ENCODE measurements around the gene YBX3.
"Not testable (repeated sequence)": the region's sequence is repeated elsewhere in the genome, so short reads cannot be mapped to it uniquely, and the experiment has no call there.

Gene YBX3

GRCh38 chr12:10722905-10723746 is at the start of gene YBX3:
TSS of gene YBX3 (minus strand) at chr12:10723323. CDS start at chr12:10723111, 212 bp downstream.
- peak; percentile 13 for DNase-seq (ENCODE audit: low read depth)

- no peak for DNase-seq (ENCODE audit: low read depth)
These were observed 48.1 kb upstream of the YBX3 start for GRCh38 chr12:10771132-10771733.

- DNase-seq (ENCODE audit: low read depth), result no peak
These were observed 36.5 kb upstream of the YBX3 start for GRCh38 chr12:10759657-10760056.

- no peak for DNase-seq (ENCODE audit: low read depth)
These were observed 33.1 kb upstream of the YBX3 start for GRCh38 chr12:10756194-10756593.

- no peak for DNase-seq (ENCODE audit: low read depth)
These were observed 29.9 kb upstream of the YBX3 start for GRCh38 chr12:10753059-10753458.

GRCh38 chr12:10750385-10750727 is 27.2 kb upstream of the YBX3 start:
- no peak for DNase-seq (ENCODE audit: low read depth)

- DNase-seq (ENCODE audit: low read depth), result peak; percentile 65
These were observed 26.7 kb upstream of the YBX3 start for GRCh38 chr12:10749700-10750384.

- no peak for DNase-seq (ENCODE audit: low read depth)
These were observed 24.6 kb upstream of the YBX3 start for GRCh38 chr12:10747730-10748129.

- DNase-seq (ENCODE audit: low read depth), result not testable (repeated sequence)
These were observed 20.3 kb upstream of the YBX3 start for GRCh38 chr12:10743420-10743819.

GRCh38 chr12:10741845-10742244 is 18.7 kb upstream of the YBX3 start:
- DNase-seq (ENCODE audit: low read depth), result no peak

GRCh38 chr12:10740182-10740581 is 17.1 kb upstream of the YBX3 start:
- DNase-seq (ENCODE audit: low read depth), result no peak

GRCh38 chr12:10739157-10740118 is 16.3 kb upstream of the YBX3 start:
- no peak for DNase-seq (ENCODE audit: low read depth)

- DNase-seq (ENCODE audit: low read depth), result no peak
These were observed 14.1 kb upstream of the YBX3 start for GRCh38 chr12:10737249-10737648.

- DNase-seq (ENCODE audit: low read depth), result no peak
These were observed 13.3 kb upstream of the YBX3 start for GRCh38 chr12:10736463-10736862.

GRCh38 chr12:10735428-10735827 is 12.3 kb upstream of the YBX3 start:
- no peak for DNase-seq (ENCODE audit: low read depth)

GRCh38 chr12:10732549-10732948 is 9.4 kb upstream of the YBX3 start:
- DNase-seq (ENCODE audit: low read depth), result no peak

GRCh38 chr12:10732066-10732465 is 8.9 kb upstream of the YBX3 start:
- no peak for DNase-seq (ENCODE audit: low read depth)

GRCh38 chr12:10730559-10730958 is 7.4 kb upstream of the YBX3 start:
- DNase-seq (ENCODE audit: low read depth), result no peak

- DNase-seq (ENCODE audit: low read depth), result no peak
These were observed 5.0 kb upstream of the YBX3 start for GRCh38 chr12:10728091-10728490.

GRCh38 chr12:10726945-10727344 is 3.8 kb upstream of the YBX3 start:
- DNase-seq (ENCODE audit: low read depth), result no peak

GRCh38 chr12:10725003-10725402 is 1.9 kb upstream of the YBX3 start:
- DNase-seq (ENCODE audit: low read depth), result no peak

- peak; percentile 47 for DNase-seq (ENCODE audit: low read depth)
These were observed 620 bp downstream of the YBX3 start for GRCh38 chr12:10722502-10722904.

All from stimulated activated CD4-positive, alpha-beta T cell treated with anti-CD3 and anti-CD28 coated beads, Interleukin-2, amount 100 ng/mL, for 4 hours (primary cell).